ENCODE results near the gene BAZ1A.

BAZ1A gene

GRCh38 chr14:34797747-34798583 is 77.2 kb downstream of the BAZ1A start:
- H3K4me2 ChIP-seq (ENCODE audit: low read length), result no peak overlapping the region
- H3K9me3 ChIP-seq (ENCODE audit: low read length), result no peaks in the 10 kb centered on the region
- H3K4me1 ChIP-seq (ENCODE audit: insufficient read depth, low read length, severe bottlenecking), result no peaks in the 10 kb centered on the region
- H3F3A ChIP-seq (ENCODE audit: insufficient read depth, low read length), result no peaks in the 10 kb centered on the region
- H3K9me2 ChIP-seq (ENCODE audit: low read depth, low read length), result no peaks in the 10 kb centered on the region
- no peak for TF ChIP-seq CTCF (IDR thresholded peaks at IDR 0.05; ENCODE audit: low read length)
- 0 out of 2 replicates have a peak, but pooled peaks cover 3% of the 10 kb centered on the region for H3K79me2 ChIP-seq (ENCODE audit: insufficient read depth, low read length)
- no peaks in the 10 kb centered on the region for H4K20me1 ChIP-seq (ENCODE audit: insufficient read depth, low read length)
- H3K27me3 ChIP-seq (ENCODE audit: insufficient read depth, low read length), result no peaks in the 10 kb centered on the region
- H3K27ac ChIP-seq (ENCODE audit: low read depth, low read length, poor library complexity, severe bottlenecking), result no peak overlapping the region
- no peak overlapping the region for H3K9ac ChIP-seq (ENCODE audit: low read length)
- no peak overlapping the region for H3K4me3 ChIP-seq (ENCODE audit: low read depth, low read length, poor library complexity, severe bottlenecking)
- no peak overlapping the region for H2AFZ ChIP-seq (ENCODE audit: low read length)
- peaks cover 86% of the 10 kb centered on the region for H3K36me3 ChIP-seq (ENCODE audit: insufficient read depth, low read length)

- no peaks in the 10 kb centered on the region for H3K9me2 ChIP-seq (ENCODE audit: low read depth, low read length)
- peaks cover 86% of the 10 kb centered on the region for H3K36me3 ChIP-seq (ENCODE audit: insufficient read depth, low read length)
- H3K4me2 ChIP-seq (ENCODE audit: low read length), result no peak overlapping the region
- TF ChIP-seq CTCF (IDR thresholded peaks at IDR 0.05; ENCODE audit: low read length) (no peak), EZH2 (IDR thresholded peaks at IDR 0.05; ENCODE audit: borderline replicate concordance, low read length) (no peak)
- H2AFZ ChIP-seq (ENCODE audit: low read length), result no peak overlapping the region
- H3K4me1 ChIP-seq (ENCODE audit: insufficient read depth, low read length, severe bottlenecking), result no peaks in the 10 kb centered on the region
- H3K79me2 ChIP-seq (ENCODE audit: insufficient read depth, low read length), result 0 out of 2 replicates have a peak, but pooled peaks cover 3% of the 10 kb centered on the region
- H3K9ac ChIP-seq (ENCODE audit: low read length), result no peak overlapping the region
- H4K20me1 ChIP-seq (ENCODE audit: insufficient read depth, low read length), result no peaks in the 10 kb centered on the region
- no peak overlapping the region for H3K4me3 ChIP-seq (ENCODE audit: low read depth, low read length, poor library complexity, severe bottlenecking)
- H3K27me3 ChIP-seq (ENCODE audit: insufficient read depth, low read length), result no peaks in the 10 kb centered on the region
- H3K9me3 ChIP-seq (ENCODE audit: low read length), result no peaks in the 10 kb centered on the region
- no peak overlapping the region for H3K27ac ChIP-seq (ENCODE audit: low read depth, low read length, poor library complexity, severe bottlenecking)
- no peaks in the 10 kb centered on the region for H3F3A ChIP-seq (ENCODE audit: insufficient read depth, low read length)
Observed at GRCh38 chr14:34796902-34797301, 78.3 kb downstream of the BAZ1A start.

GRCh38 chr14:34794941-34795340 is 80.2 kb downstream of the BAZ1A start:
- no peaks in the 10 kb centered on the region for H3K4me1 ChIP-seq (ENCODE audit: insufficient read depth, low read length, severe bottlenecking)
- H2AFZ ChIP-seq (ENCODE audit: low read length), result no peak overlapping the region
- no peak overlapping the region for H3K4me2 ChIP-seq (ENCODE audit: low read length)
- H3F3A ChIP-seq (ENCODE audit: insufficient read depth, low read length), result no peaks in the 10 kb centered on the region
- H3K9me2 ChIP-seq (ENCODE audit: low read depth, low read length), result no peaks in the 10 kb centered on the region
- H3K36me3 ChIP-seq (ENCODE audit: insufficient read depth, low read length), result peaks cover 86% of the 10 kb centered on the region
- H3K27me3 ChIP-seq (ENCODE audit: insufficient read depth, low read length), result no peaks in the 10 kb centered on the region
- H3K9me3 ChIP-seq (ENCODE audit: low read length), result no peaks in the 10 kb centered on the region
- H3K79me2 ChIP-seq (ENCODE audit: insufficient read depth, low read length), result 0 out of 2 replicates have a peak, but pooled peaks cover 3% of the 10 kb centered on the region
- no peak overlapping the region for H3K27ac ChIP-seq (ENCODE audit: low read depth, low read length, poor library complexity, severe bottlenecking)
- H3K4me3 ChIP-seq (ENCODE audit: low read depth, low read length, poor library complexity, severe bottlenecking), result no peak overlapping the region
- no peak overlapping the region for H3K9ac ChIP-seq (ENCODE audit: low read length)
- no peaks in the 10 kb centered on the region for H4K20me1 ChIP-seq (ENCODE audit: insufficient read depth, low read length)
- TF ChIP-seq EZH2 (IDR thresholded peaks at IDR 0.05; ENCODE audit: borderline replicate concordance, low read length) (no peak), CTCF (IDR thresholded peaks at IDR 0.05; ENCODE audit: low read length) (no peak)
